ENCODE measurements around the gene CYP39A1. TPM values are rescaled to one million over a fixed set of nuclear protein-coding genes. Genes with fewer than 3 reads are reported as not detected.
A peak's percentile ranks its signal among the peaks of the same experiment; 100 is the strongest.

The CYP39A1 gene
- total and polyA plus RNA-seq, 7 donors = 0.34 to 2.0 (median 0.63) TPM

GRCh38 chr6:46583721-46584120 lies 68.9 kb downstream of the CYP39A1 start:
- intact Hi-C loops (cut with DNase I) = no loop called here
- Histone ChIP-seq H3K4me3 (no peak overlapping the region), H3K4me1 (no peaks in the 10 kb centered on the region), H3K27me3 (ENCODE audit: insufficient read depth in 3 of 3, low read length in 2 of 3) (no peaks in the 10 kb centered on the region), H3K36me3 (ENCODE audit: insufficient read depth in 1 of 2, low read depth in 1 of 2) (no peaks in the 10 kb centered on the region), H3K27ac (peak overlapping the region; percentile 3), H3K9me3 (no peaks in the 10 kb centered on the region)
- DNase-seq (no peak), ATAC-seq (peak in 3 of 4 donors; percentile 35 to 64 (median 61))
- no peak for TF ChIP-seq CTCF (IDR thresholded peaks at IDR 0.05)
- 42 to 60% (median 43%) methylated on average over 4 of the region's 4 CpGs for WGBS, 3 donors

GRCh38 chr6:46583081-46583480 lies 69.5 kb downstream of the CYP39A1 start:
- ATAC-seq (peak in 1 of 4 donors; percentile 40), DNase-seq (no peak)
- intact Hi-C loops (cut with DNase I) = no loop called here
- Histone ChIP-seq H3K27ac (peak overlapping the region; percentile 3), H3K9me3 (no peaks in the 10 kb centered on the region), H3K27me3 (ENCODE audit: insufficient read depth in 3 of 3, low read length in 2 of 3) (no peaks in the 10 kb centered on the region), H3K4me1 (no peaks in the 10 kb centered on the region), H3K4me3 (no peak overlapping the region), H3K36me3 (ENCODE audit: insufficient read depth in 1 of 2, low read depth in 1 of 2) (no peaks in the 10 kb centered on the region)
- no peak for TF ChIP-seq CTCF (IDR thresholded peaks at IDR 0.05)
- 51 to 81% (median 59%) methylated on average over 2 of the region's 2 CpGs for WGBS, 3 donors

- H3K4me1 ChIP-seq = no peaks in the 10 kb centered on the region
- no peaks in the 10 kb centered on the region for H3K36me3 ChIP-seq (ENCODE audit: insufficient read depth in 1 of 2, low read depth in 1 of 2)
- no peaks in the 10 kb centered on the region for H3K9me3 ChIP-seq
- TF ChIP-seq CTCF (IDR thresholded peaks at IDR 0.05) = no peak
- DNase-seq (no peak), ATAC-seq (no peak)
- no peak overlapping the region for H3K27ac ChIP-seq
- no peaks in the 10 kb centered on the region for H3K27me3 ChIP-seq (ENCODE audit: insufficient read depth in 3 of 3, low read length in 2 of 3)
- no peak overlapping the region for H3K4me3 ChIP-seq
- intact Hi-C loops (cut with DNase I) = no loop called here
These were observed 71.0 kb downstream of the CYP39A1 start for GRCh38 chr6:46581459-46582177.

- no peak for ATAC-seq
- DNase-seq = no peak
- Histone ChIP-seq H3K27me3 (ENCODE audit: insufficient read depth in 3 of 3, low read length in 2 of 3) (no peaks in the 10 kb centered on the region), H3K4me1 (no peaks in the 10 kb centered on the region), H3K27ac (no peak overlapping the region), H3K36me3 (ENCODE audit: insufficient read depth in 1 of 2, low read depth in 1 of 2) (no peaks in the 10 kb centered on the region), H3K4me3 (no peak overlapping the region), H3K9me3 (no peaks in the 10 kb centered on the region)
- intact Hi-C loops (cut with DNase I) = no loop called here
- 84 to 94% (median 85%) methylated on average over 3 of the region's 3 CpGs for WGBS, 3 donors
- no peak for TF ChIP-seq CTCF (IDR thresholded peaks at IDR 0.05)
These were observed 77.1 kb downstream of the CYP39A1 start for GRCh38 chr6:46575530-46575929.

GRCh38 chr6:46573140-46573539 lies 79.5 kb downstream of the CYP39A1 start:
- Histone ChIP-seq H3K4me1 (no peaks in the 10 kb centered on the region), H3K27me3 (ENCODE audit: insufficient read depth in 3 of 3, low read length in 2 of 3) (no peaks in the 10 kb centered on the region), H3K36me3 (ENCODE audit: insufficient read depth in 1 of 2, low read depth in 1 of 2) (no peaks in the 10 kb centered on the region), H3K4me3 (no peak overlapping the region), H3K27ac (no peak overlapping the region), H3K9me3 (no peaks in the 10 kb centered on the region)
- no peak for TF ChIP-seq CTCF (IDR thresholded peaks at IDR 0.05)
- DNase-seq (no peak), ATAC-seq (no peak)
- 49 to 50% (median 50%) methylated on average over 2 of the region's 2 CpGs for WGBS, 3 donors
- intact Hi-C loops (cut with DNase I) = no loop called here

Measured in psoas muscle (tissue), 8 donors.